Measurements from ENCODE around the gene ZBTB48.

DNA sequence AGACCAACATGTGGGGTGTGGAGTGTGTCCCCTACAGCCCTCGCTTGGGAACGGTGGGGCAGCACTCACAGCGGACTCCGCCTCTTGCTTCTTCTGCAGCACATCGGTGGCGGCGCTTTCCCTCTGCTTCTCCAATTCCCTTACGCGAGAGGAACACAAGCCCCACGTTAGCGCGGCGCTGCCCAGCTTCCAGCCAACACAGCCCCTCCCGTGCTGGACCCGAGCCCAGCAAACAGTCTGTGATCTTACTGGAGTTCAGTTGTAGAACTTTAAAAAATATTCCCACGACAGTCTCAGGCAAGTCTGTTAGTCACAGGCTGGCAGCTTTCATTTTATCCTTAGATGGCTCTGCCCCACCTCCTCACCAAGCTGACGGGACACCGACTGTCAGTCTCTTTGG lies 58.4 kb downstream of the ZBTB48 start:
- no peak for TF ChIP-seq CTCF (IDR thresholded peaks at IDR 0.05)
- TF ChIP-seq EP300 (IDR thresholded peaks at IDR 0.05) = no peak
- TF ChIP-seq POLR2A (IDR thresholded peaks at IDR 0.05) = no peak

Measured in gastroesophageal sphincter (tissue), 3 donors.